SK-N-SH (cell line): ENCODE results near the gene RIN3. TPM values are rescaled to one million over a fixed set of nuclear protein-coding genes. Genes with fewer than 3 reads are reported as not detected.
"Not testable (repeated sequence)": the region's sequence is repeated elsewhere in the genome, so short reads cannot be mapped to it uniquely, and the experiment has no call there.

ENCODE experiments used
- CTCF ChIA-PET: fragments of 300-600, 350-600 bp; formaldehyde crosslinking; extraction: SDS; loops from one replicate; lab custom pipeline; 2021; lab: Yijun Ruan, JAX
- POLR2A ChIA-PET: fragments of 350-600 bp; sonication (Branson Sonifier 250); formaldehyde crosslinking; extraction: SDS; loops from one replicate; lab custom pipeline; 2020; ENCODE audit warnings: antibody characterized with exemption, inconsistent platforms; lab: Yijun Ruan, JAX
- DNase-seq: peaks from one replicate; pipeline ENCODE4 v3.0.0; 2012
- H2AFZ ChIP-seq: fragments of 200-600 bp; sonication (generic); 2 replicates; pipeline ENCODE4 v1.8.1; 2016; ENCODE audit warnings: antibody characterized with exemption, mild to moderate bottlenecking, low read depth
- H3F3A ChIP-seq: fragments of 200-600 bp; sonication (generic); replicated peaks from 2 replicates; pipeline ENCODE3; 2016; ENCODE audit warnings: antibody characterized with exemption, mild to moderate bottlenecking; ENCODE audit not compliant: insufficient read depth
- H3K27ac ChIP-seq, 2 experiments: fragments of 200-500 bp in 1 of 2; fragments of 200-600 bp in 1 of 2; sonication (Bioruptor generic) in 1 of 2; sonication (generic), shearing (Covaris generic) in 1 of 2; 2 replicates each; pipeline versions ENCODE4 v1.5.1 to v1.6.1; 2014 to 2016; ENCODE audit warnings: low read depth in 2 of 2, inconsistent platforms in 1 of 2, low read length in 1 of 2, mild to moderate bottlenecking in 1 of 2, mixed read lengths in 1 of 2
- H3K27me3 ChIP-seq: fragments of 200-600 bp; sonication (generic), shearing (Covaris generic); 2 replicates; pipeline ENCODE4 v1.6.1; 2016; ENCODE audit warnings: mixed run types; ENCODE audit not compliant: insufficient read depth
- H3K36me3 ChIP-seq, 2 experiments: fragments of 200-500 bp in 1 of 2; fragments of 200-600 bp in 1 of 2; sonication (Bioruptor generic) in 1 of 2; sonication (generic) in 1 of 2; replicated peaks in 1 of 2; 2 replicates each; pipeline versions ENCODE3 to v1.5.1; 2014 to 2016; ENCODE audit warnings: low read length in 1 of 2, mild to moderate bottlenecking in 1 of 2; ENCODE audit not compliant: insufficient read depth in 2 of 2, control insufficient read depth in 1 of 2
- H3K4me1 ChIP-seq, 2 experiments: fragments of 200-500 bp in 1 of 2; fragments of 200-600 bp in 1 of 2; sonication (Bioruptor generic) in 1 of 2; sonication (generic), shearing (Covaris generic) in 1 of 2; 2 replicates each; pipeline versions ENCODE4 v1.5.1 to v1.6.1; 2014 to 2016; ENCODE audit warnings: low read depth in 1 of 2, low read length in 1 of 2, mixed run types in 1 of 2; ENCODE audit not compliant: insufficient read depth in 2 of 2, control insufficient read depth in 1 of 2
- H3K4me2 ChIP-seq: fragments of 200-600 bp; sonication (generic), shearing (Covaris generic); 2 replicates; pipeline ENCODE4 v1.6.1; 2017; ENCODE audit warnings: mixed run types
- H3K4me3 ChIP-seq, 2 experiments: fragments of 200-500 bp in 1 of 2; fragments of 200-600 bp in 1 of 2; sonication (Bioruptor generic) in 1 of 2; sonication (generic), shearing (Covaris generic) in 1 of 2; 2 replicates each; pipeline versions ENCODE4 v1.5.1 to v1.8.1; 2014 to 2016; ENCODE audit warnings: low read depth in 2 of 2, inconsistent platforms in 1 of 2, low read length in 1 of 2, mild to moderate bottlenecking in 1 of 2, mixed read lengths in 1 of 2, moderate library complexity in 1 of 2
- H3K79me2 ChIP-seq: fragments of 200-600 bp; sonication (generic); 2 replicates; pipeline ENCODE4 v1.8.1; 2017; ENCODE audit warnings: mild to moderate bottlenecking; ENCODE audit not compliant: insufficient read depth
- H3K9ac ChIP-seq: fragments of 200-600 bp; sonication (generic); 2 replicates; pipeline ENCODE4 v1.6.1; 2017; ENCODE audit warnings: mixed run types
- H3K9me2 ChIP-seq: fragments of 200-600 bp; sonication (generic); 2 replicates; pipeline ENCODE4 v1.6.1; 2017; ENCODE audit warnings: mixed run types
- H3K9me3 ChIP-seq: fragments of 200-600 bp; sonication (generic); 2 replicates; pipeline ENCODE4 v1.6.1; 2017; ENCODE audit warnings: mixed run types, mild to moderate bottlenecking, moderate library complexity
- H4K20me1 ChIP-seq: fragments of 200-600 bp; sonication (generic); 2 replicates; pipeline ENCODE4 v1.6.1; 2017; ENCODE audit warnings: mild to moderate bottlenecking, mixed run types; ENCODE audit not compliant: insufficient read depth
- ELF1 ChIP-seq: IDR thresholded peaks from 2 replicates; pipeline ENCODE4 v1.4.0; 2012
- EP300 ChIP-seq, 2 experiments: IDR thresholded peaks; 2 replicates each; pipeline versions ENCODE4 v1.4.0 to v1.6.1; 2012; ENCODE audit warnings: borderline replicate concordance in 1 of 2, low read depth in 1 of 2, low read length in 1 of 2
- EZH2phosphoT487 ChIP-seq: fragments of 200-600 bp; sonication (generic); IDR thresholded peaks from 2 replicates; pipeline ENCODE4 v1.6.1; 2017; ENCODE audit warnings: low read depth, mixed run types, mild to moderate bottlenecking, antibody characterized with exemption, moderate library complexity, borderline replicate concordance
- FOSL2 ChIP-seq: IDR thresholded peaks from 2 replicates; pipeline ENCODE4 v1.4.0; 2012; ENCODE audit warnings: low read depth, mild to moderate bottlenecking, moderate library complexity, borderline replicate concordance
- FOXM1 ChIP-seq: IDR thresholded peaks from 2 replicates; pipeline ENCODE4 v1.4.0; 2012; ENCODE audit warnings: low read depth, mild to moderate bottlenecking
- GABPA ChIP-seq: IDR thresholded peaks from 2 replicates; pipeline ENCODE4 v1.4.0; 2012; ENCODE audit warnings: low read depth, mild to moderate bottlenecking
- JUND ChIP-seq: IDR thresholded peaks from 2 replicates; pipeline ENCODE4 v1.4.0; 2012
- MEF2A ChIP-seq: IDR thresholded peaks from 2 replicates; pipeline ENCODE4 v1.4.0; 2012; ENCODE audit warnings: low read depth, borderline replicate concordance
- MXI1 ChIP-seq: IDR thresholded peaks from 2 replicates; pipeline ENCODE4 v1.6.1; 2012; ENCODE audit warnings: mild to moderate bottlenecking, low read depth, low read length, improper control_type of control experiment
- RFX5 ChIP-seq: IDR thresholded peaks from 2 replicates; pipeline ENCODE4 v1.6.1; 2012; ENCODE audit warnings: mild to moderate bottlenecking, improper control_type of control experiment, low read length
- RXRA ChIP-seq: IDR thresholded peaks from 2 replicates; pipeline ENCODE4 v1.4.0; 2012; ENCODE audit warnings: low read depth, mild to moderate bottlenecking, borderline replicate concordance
- TAF1 ChIP-seq: IDR thresholded peaks from 2 replicates; pipeline ENCODE4 v1.6.1; 2012; ENCODE audit warnings: low read depth, mild to moderate bottlenecking, low read length, moderate library complexity, borderline replicate concordance
- YY1 ChIP-seq: IDR thresholded peaks from 2 replicates; pipeline ENCODE4 v1.4.0; 2012; ENCODE audit warnings: low read depth, mild to moderate bottlenecking
- WGBS: methylation state at CpG from one replicate; pipeline ENCODE4 v1.1.6; 2017; ENCODE audit warnings: low lambda C conversion rate; 5-methylcytosine and 5-hydroxymethylcytosine counted together
- polyA plus RNA-seq, 3 experiments: library from polyadenylated mRNA; depleted of rRNA; stranded (reverse); fragments of >200 nt; gene quantifications; 2 replicates each; pipeline ENCODE4 v1.2.3, GENCODE V29; 2012
- TF ChIP-seq, protein P1 (sequence below): fragments of 200-600 bp; sonication (generic); IDR thresholded peaks from 2 replicates; pipeline ENCODE4 v1.6.1; 2017; ENCODE audit warnings: antibody characterized with exemption, mild to moderate bottlenecking, moderate library complexity
- TF ChIP-seq, protein P2 (sequence below): IDR thresholded peaks from 2 replicates; pipeline ENCODE4; 2012
- TF ChIP-seq, protein P3 (sequence below): IDR thresholded peaks from 2 replicates; pipeline ENCODE4 v1.4.0; 2012; ENCODE audit warnings: low read depth

RIN3 gene
- polyA plus RNA-seq, 1 of the 3 experiments (the other 2 are of a cell fraction) = 12.4 TPM

DNA sequence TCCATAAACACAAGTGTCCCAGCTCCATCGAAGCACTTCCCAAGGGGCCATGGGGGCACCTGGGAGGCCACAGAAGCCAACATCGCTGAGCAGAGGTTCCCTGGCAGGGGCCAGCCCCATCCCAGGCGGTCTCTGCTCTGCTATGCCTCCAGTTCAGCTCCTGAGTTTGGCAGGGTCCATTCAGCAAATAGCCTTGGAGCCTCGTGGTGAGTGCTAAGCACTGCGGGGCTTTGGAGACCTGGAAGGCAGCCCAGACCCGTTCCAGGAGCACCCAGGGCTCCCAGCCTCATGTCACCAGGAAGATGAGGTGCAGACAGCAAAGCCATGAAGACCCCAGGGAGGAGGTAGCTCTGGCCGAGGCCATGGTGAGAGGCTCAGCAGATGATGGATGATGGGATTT, 125.3 kb downstream of the RIN3 start:
- H3K36me3 ChIP-seq = peaks cover 2 to 7% of the 10 kb centered on the region in 2 experiments
- H3K27ac ChIP-seq = no peak overlapping the region
- peaks cover 4% of the 10 kb centered on the region for H3F3A ChIP-seq
- ChIA-PET CTCF (interaction anchor here (0.7 kb wide), 1 partner anchor 48 kb away, joined by 3 read pairs; no protein-coding TSS in a partner anchor), POLR2A (no interaction called here)
- no peaks in the 10 kb centered on the region for H3K79me2 ChIP-seq
- H2AFZ ChIP-seq = no peak overlapping the region
- WGBS = 41% methylated on average over 4 of the region's 7 CpGs
- no peaks in the 10 kb centered on the region for H3K9me3 ChIP-seq
- no peak for TF ChIP-seq MXI1
- TF ChIP-seq EP300 (IDR thresholded peaks at IDR 0.05; ENCODE audit: borderline replicate concordance in 1 of 2, low read depth in 1 of 2, low read length in 1 of 2) = no peak
- no peak for TF ChIP-seq FOSL2
- no peak for TF ChIP-seq GABPA
- no peak for TF ChIP-seq FOXM1
- no peak for TF ChIP-seq MEF2A
- TF ChIP-seq TAF1 = no peak
- H3K4me2 ChIP-seq = no peak overlapping the region
- no peaks in the 10 kb centered on the region for H4K20me1 ChIP-seq
- H3K4me3 ChIP-seq = no peak overlapping the region
- DNase-seq = no peak
- H3K9me2 ChIP-seq = no peaks in the 10 kb centered on the region
- no peaks in the 10 kb centered on the region for H3K27me3 ChIP-seq
- no peak overlapping the region for H3K9ac ChIP-seq
- no peaks in the 10 kb centered on the region; a peak in 1 of 4 replicates for H3K4me1 ChIP-seq

DNA sequence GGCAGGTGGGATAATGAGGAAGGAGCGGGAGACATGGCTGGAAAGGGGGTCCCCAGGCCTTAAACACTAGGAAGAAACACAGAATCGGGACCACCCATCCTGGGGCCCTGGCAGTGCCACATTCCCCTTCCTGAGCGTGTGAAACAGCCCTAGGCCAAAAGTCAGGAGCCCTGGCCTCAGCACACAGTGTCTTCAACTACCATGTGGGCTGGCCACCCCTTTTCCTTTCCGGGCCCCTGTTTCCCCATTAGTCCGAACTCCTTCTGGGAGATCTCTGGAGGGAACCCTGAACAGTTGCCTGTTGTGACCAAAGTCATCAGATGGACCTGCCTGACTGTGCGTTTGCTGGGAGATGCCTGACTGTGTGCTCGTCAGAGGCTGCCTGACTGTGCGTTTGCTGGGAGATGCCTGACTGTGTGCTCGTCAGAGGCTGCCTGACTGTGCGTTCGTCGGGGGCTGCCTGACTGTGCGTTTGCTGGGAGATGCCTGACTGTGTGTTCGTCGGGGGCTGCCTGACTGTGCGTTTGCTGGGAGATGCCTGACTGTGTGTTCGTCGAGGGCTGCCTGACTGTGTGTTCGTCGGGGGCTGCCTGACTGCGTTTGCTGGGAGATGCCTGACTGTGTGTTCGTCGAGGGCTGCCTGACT, 126.0 kb downstream of the RIN3 start:
- CTCF ChIA-PET, H3K9me2 ChIP-seq, POLR2A ChIA-PET, H4K20me1 ChIP-seq, DNase-seq, H3K36me3 ChIP-seq, H3K4me3 ChIP-seq, H3K4me1 ChIP-seq, H3K27me3 ChIP-seq, H2AFZ ChIP-seq, H3F3A ChIP-seq, H3K27ac ChIP-seq, H3K9ac ChIP-seq, H3K4me2 ChIP-seq, H3K9me3 ChIP-seq, H3K79me2 ChIP-seq: not testable (repeated sequence)
- WGBS = 72% methylated on average over 10 of the region's 23 CpGs

DNA sequence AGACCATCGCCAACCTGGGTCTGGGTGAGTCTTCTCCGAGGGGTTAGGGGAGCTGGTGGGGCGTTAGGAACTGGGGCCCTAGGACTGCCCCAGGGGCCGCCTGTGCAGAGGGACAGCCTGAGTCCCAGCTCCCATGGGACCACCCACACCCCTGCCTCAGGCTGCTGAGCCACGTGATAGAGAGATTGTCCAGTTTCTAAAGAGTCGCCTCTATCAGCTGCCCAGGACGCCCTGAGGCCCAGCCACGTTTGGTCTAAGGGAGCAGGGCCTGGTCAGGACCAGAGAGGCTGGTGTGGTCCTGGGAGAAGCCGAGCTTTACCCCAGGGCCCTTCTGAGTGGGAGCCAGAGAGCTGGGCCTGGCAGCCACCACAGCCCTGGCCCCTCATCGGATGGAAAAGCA, 127.7 kb downstream of the RIN3 start:
- Histone ChIP-seq H3K9me2 (no peaks in the 10 kb centered on the region), H3K4me3 (no peak overlapping the region), H3F3A (peaks cover 15% of the 10 kb centered on the region), H4K20me1 (no peaks in the 10 kb centered on the region), H3K9me3 (no peaks in the 10 kb centered on the region), H3K79me2 (no peaks in the 10 kb centered on the region), H3K9ac (no peak overlapping the region), H3K4me1 (peaks cover 0 to 6% of the 10 kb centered on the region in 2 experiments; a peak in 2 of 4 replicates), H3K4me2 (no peak overlapping the region), H3K27ac (no peak overlapping the region), H2AFZ (no peak overlapping the region), H3K27me3 (no peaks in the 10 kb centered on the region), H3K36me3 (peaks cover 2 to 12% of the 10 kb centered on the region in 2 experiments)
- DNase-seq = no peak
- ChIA-PET CTCF (no interaction called here), POLR2A (no interaction called here)
- WGBS = 100% methylated on average over 1 of the region's 10 CpGs
- TF ChIP-seq YY1 = no peak
- no peak for TF ChIP-seq EZH2phosphoT487
- TF ChIP-seq, protein P1, sequence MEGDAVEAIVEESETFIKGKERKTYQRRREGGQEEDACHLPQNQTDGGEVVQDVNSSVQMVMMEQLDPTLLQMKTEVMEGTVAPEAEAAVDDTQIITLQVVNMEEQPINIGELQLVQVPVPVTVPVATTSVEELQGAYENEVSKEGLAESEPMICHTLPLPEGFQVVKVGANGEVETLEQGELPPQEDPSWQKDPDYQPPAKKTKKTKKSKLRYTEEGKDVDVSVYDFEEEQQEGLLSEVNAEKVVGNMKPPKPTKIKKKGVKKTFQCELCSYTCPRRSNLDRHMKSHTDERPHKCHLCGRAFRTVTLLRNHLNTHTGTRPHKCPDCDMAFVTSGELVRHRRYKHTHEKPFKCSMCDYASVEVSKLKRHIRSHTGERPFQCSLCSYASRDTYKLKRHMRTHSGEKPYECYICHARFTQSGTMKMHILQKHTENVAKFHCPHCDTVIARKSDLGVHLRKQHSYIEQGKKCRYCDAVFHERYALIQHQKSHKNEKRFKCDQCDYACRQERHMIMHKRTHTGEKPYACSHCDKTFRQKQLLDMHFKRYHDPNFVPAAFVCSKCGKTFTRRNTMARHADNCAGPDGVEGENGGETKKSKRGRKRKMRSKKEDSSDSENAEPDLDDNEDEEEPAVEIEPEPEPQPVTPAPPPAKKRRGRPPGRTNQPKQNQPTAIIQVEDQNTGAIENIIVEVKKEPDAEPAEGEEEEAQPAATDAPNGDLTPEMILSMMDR = no peak
- TF ChIP-seq RFX5 = no peak
- TF ChIP-seq RXRA = no peak
- TF ChIP-seq, protein P2, sequence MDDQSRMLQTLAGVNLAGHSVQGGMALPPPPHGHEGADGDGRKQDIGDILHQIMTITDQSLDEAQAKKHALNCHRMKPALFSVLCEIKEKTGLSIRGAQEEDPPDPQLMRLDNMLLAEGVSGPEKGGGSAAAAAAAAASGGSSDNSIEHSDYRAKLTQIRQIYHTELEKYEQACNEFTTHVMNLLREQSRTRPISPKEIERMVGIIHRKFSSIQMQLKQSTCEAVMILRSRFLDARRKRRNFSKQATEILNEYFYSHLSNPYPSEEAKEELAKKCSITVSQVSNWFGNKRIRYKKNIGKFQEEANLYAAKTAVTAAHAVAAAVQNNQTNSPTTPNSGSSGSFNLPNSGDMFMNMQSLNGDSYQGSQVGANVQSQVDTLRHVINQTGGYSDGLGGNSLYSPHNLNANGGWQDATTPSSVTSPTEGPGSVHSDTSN = no peak
- TF ChIP-seq, protein P3, sequence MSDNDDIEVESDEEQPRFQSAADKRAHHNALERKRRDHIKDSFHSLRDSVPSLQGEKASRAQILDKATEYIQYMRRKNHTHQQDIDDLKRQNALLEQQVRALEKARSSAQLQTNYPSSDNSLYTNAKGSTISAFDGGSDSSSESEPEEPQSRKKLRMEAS = no peak
- TF ChIP-seq JUND = no peak
- no peak for TF ChIP-seq ELF1
